HG03280 (cell line): ENCODE data around the gene NOL12.

Source experiments
- ATAC-seq: cut with Tn5 transposase; IDR thresholded peaks from one replicate; pipeline ENCODE4 v1.9.1; 2021; ENCODE audit warnings: mild to moderate bottlenecking, moderate library complexity; ENCODE audit not compliant: unreplicated experiment

Gene NOL12

GRCh38 chr22:37659066-37659896, 26.9 kb upstream of the NOL12 start:
- no peak for ATAC-seq

- no peak for ATAC-seq
These were observed 26.0 kb upstream of the NOL12 start for GRCh38 chr22:37659897-37660708.

DNA sequence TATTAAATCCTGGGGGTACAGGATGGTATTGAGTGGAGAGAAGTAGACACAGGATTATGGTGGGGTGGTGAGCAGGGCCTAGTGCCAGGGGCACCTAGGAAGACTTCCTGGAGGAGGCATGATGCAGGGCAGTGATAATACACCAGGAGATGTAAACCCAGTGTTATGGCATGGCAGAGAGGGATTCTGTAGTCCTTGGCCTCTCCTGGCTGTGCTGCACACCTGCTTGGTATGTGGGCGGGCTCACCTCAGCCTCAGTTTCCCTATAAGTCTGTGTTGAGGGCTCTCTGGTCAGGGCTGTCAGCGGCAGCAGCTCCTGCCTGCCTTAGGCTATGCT, 25.5 kb upstream of the NOL12 start:
- ATAC-seq, result no peak

GRCh38 chr22:37661160-37661924, 24.8 kb upstream of the NOL12 start:
- ATAC-seq, result no peak

DNA sequence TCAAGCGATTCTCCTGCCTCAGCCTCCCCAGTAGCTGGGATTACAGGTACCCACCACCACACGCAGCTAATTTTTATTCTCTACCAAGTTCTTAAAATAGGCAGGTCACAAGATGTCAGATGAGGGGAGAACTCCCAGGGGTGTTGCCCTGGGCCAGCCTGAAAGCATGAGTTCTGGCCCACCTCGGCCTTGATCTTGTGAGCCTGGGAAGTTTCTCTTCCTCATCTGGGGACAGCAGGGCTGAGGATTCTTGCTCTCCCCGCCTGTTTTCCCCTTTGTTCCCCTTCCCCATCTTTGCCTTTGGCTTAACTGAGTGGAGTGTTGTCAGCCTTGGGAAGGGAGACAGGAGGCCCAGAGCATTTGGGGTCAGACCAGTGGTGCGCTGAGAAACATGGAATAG, 24.1 kb upstream of the NOL12 start:
- ATAC-seq, result no peak

GRCh38 chr22:37663521-37664140, 22.5 kb upstream of the NOL12 start:
- ATAC-seq, result no peak

DNA sequence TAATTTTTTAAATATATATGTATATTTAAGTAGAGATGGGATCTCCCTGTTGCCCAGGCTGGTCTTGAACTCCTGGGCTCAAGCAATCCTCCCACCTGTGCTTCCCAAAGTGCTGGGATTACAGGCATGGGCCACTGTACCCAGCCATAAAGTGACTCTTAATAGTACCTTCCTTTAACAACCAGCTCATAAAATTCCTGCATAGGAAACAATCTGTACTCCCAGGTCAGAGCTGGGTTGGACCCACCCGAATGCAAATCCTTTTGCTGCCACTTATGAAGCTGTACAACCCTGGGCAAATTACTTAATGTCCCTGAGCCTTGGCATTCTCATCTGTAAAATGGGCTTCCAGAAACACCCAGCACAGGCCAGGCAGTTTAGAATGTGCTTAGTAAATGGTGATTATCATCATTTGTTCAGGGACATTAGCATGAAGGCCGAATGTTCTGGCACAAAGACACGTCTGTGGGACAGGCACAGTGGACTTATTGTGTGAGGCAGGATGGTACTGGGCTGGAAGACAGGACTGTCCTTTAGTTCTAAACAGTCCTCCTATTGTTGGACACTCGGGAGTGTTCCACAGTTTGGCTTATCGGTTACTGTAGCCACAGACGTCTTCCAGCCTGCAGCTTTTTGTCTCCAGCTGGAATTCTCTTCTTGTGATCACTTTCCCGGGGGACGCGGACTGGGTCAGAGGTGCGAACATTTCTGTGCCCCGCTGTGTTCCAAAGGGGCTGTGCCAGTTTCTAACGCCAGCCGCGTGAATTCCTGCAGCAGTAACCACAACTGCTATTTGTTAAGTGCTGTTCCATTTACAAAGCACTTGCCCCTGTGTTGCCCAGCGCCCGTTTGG, 21.7 kb upstream of the NOL12 start:
- no peak for ATAC-seq

DNA sequence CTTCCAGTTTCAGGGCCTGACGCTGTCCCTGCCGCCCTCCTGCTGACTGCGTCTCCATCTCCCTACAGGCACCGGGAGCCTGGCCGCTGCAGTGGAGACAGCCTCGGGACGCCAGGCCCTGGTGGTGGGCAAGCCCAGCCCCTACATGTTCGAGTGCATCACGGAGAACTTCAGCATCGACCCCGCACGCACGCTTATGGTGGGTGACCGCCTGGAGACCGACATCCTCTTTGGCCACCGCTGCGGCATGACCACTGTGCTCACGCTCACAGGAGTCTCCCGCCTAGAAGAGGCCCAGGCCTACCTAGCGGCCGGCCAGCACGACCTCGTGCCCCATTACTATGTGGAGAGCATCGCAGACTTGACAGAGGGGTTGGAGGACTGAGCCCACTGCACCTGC, 20.7 kb upstream of the NOL12 start:
- no peak for ATAC-seq

DNA sequence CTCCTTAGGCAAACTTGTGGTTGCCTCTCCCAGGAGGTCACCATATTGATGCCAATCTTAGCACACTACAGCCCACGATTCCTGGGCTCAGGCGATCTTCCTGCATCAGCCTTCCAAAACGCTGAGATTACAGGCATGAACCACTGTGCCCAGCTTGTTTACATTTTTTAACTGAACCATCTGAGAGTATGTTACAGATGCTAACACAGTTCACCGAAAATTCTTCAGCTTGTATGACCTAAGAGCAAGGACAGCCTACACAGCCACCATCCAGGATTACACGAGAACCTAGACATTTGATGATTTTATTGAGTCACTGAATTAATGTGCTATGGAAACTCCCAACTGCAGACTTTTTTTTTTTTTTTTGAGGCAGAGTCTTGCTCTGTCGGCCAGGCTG, 16.6 kb upstream of the NOL12 start:
- ATAC-seq, result no peak

DNA sequence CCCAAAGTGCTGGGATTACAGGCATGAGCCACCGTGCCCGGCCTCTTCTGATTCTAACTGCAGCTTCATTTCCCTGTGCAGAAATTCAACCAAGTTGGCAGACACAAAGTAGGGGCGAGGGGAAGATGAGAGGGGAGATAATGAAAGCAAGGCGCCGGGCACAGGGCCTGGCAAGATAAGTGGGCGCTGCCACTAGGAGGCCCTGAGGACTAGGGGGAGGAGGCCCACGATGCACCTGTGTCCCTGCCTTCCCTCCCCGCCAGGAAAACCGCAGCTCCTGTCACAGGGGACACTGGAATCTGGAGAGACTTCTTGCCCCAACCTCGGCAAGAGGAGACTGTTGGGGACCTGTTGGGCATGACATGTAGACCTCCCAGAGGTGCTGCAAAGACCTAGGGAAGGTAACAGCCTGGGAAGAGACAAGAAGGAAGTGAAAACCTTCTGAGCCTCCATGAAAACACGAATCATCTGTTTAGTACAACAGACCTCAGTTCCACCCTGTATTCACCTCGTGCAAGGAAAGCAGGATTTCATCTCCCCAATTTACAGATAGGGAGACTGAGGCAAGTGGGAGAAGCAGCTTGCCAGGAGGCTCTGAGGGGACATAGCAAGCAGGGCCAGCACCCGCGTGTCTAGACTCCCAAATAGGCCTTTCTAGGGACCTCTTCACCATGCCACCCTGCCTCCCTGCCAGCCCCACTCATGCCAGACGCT, 13.8 kb upstream of the NOL12 start:
- no peak for ATAC-seq

DNA sequence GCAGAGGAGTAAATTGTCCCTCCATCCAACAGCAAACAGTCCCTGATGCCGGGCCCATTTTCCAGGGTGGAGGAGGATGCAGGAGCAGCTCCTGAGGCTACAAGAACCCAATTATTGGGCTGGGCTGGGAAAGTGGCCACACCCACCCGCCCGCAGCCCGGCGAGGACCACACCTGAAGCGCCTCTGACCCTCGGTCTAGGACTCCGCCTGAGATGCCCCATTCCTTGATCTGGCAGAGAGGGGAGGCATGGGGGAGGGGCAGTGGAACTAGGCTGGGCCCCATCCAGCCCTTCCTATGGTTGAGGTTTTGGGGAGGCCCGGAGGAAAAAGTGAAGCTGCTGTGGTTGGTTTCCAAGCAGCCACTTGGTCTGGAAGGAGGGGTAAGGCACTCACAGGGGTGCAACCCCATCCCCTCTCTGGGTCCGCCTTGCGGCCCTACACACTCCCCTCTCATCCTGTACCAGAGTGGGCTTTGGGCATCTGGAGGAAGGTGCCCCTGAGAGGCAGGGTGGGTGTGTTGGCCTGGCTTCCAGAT, 13.2 kb upstream of the NOL12 start:
- ATAC-seq, result no peak

- ATAC-seq, result no peak
These were observed 11.9 kb upstream of the NOL12 start for GRCh38 chr22:37674248-37674647.

DNA sequence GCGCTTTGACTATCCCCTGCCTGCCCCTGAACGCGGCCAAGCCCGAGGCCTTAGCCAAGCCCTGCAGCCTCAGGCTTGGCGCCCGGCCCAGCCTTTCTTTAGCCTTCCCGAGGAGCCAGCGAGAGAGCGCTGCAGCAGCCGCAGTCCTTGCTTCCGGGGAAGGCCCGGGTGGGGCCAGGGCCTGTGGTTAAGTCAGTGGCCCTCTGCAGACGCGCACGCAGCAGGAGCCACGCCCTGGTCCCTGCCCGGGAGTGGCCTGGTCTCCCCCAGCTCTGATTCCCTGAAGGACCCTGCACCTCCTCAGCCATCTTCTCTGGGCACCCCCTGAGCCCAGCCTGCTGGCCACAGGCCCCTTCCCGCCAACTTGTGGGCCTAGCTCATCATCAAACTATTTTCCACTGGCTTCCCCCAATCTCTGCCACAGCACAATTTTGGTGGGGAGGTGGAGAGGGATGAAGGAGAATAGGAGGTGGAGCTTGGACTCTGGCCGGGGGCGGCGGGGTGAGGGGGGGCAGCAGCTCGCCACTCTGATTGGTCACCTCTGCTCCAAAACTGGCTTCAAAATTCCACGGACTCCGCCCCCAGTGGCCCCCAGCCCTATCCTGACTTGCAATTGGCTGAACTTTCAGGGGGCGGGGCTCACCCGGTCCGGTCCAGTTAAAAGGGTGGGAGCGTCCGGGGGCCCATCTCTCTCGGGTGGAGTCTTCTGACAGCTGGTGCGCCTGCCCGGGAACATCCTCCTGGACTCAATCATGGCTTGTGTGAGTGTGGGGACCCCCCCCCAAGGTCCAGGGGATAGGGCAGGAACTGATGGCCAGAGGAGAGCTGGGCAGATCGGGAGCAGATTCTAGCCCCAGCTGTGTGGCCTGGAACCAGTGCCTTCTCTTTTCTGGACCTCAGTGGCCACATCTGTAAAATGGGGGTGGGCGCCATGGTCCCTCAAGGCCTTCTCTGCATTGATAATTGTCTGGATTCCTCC, 10.9 kb upstream of the NOL12 start, which contains the start of gene LGALS1:
Gene LGALS1 (plus strand): TSS at position 686 of the 979 bp plus-strand sequence. CDS start 67 bp downstream, at position 753.
- peak; percentile 51 for ATAC-seq

- no peak for ATAC-seq
These were observed 10.0 kb upstream of the NOL12 start for GRCh38 chr22:37675930-37676735.

DNA sequence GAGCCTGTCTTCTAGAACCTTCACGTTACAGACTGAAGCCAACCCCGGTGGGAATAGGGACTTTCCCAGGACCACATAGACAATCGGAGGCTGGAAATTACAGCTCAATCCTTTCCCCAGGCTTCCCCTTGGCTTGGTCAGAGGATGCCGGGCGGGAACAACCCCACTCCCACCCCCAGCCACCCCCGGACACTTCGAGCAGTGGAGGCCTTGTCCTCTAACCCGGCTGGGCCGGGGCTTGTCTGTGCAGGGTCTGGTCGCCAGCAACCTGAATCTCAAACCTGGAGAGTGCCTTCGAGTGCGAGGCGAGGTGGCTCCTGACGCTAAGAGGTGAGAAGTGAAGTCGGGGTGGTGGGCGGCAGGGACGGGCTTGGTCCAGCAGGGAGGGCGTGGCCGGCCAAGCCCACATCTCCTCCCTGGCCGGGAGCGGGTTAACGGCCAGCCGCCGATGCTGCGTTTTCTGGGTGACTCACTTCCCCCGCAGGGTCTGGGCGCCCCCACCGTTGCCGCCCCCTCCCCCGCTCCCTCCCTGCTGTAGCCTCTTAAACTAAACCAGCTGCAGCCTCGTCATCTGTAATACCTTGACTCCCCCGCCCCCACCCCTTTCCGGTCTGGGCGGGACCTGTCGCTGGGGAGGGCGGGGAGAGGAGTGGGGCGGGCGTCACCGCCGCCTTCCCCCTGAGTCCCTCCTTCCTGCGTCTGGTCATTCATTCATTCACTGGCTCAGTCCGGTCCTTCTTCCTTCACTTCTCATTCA, 9.2 kb upstream of the NOL12 start:
- ATAC-seq, result peak; percentile 53

GRCh38 chr22:37677493-37677974, 8.6 kb upstream of the NOL12 start:
- no peak for ATAC-seq
